GM23338 (cell line): ENCODE measurements around the gene GPATCH1. TPM values are rescaled to one million over a fixed set of nuclear protein-coding genes. Genes with fewer than 3 reads are reported as not detected.

Source experiments
- ATAC-seq: fragments of 200-7000 bp; cut with Tn5 transposase; 3 replicates; pipeline ENCODE4 v1.9.1; 2020
- DNase-seq: peaks from one replicate; pipeline ENCODE4 v3.0.0-alpha.2; 2015; ENCODE audit warnings: low spot score
- H2AFZ ChIP-seq: fragments of 200-600 bp; sonication (generic); 2 replicates; pipeline ENCODE4 v1.8.0; 2016; ENCODE audit warnings: antibody characterized with exemption, mild to moderate bottlenecking, moderate library complexity
- H3F3A ChIP-seq: fragments of 200-600 bp; sonication (generic); replicated peaks from 2 replicates; pipeline ENCODE4 v1.8.0; 2017; ENCODE audit warnings: antibody characterized with exemption, mixed run types, low read depth
- H3K27ac ChIP-seq: fragments of 200-600 bp; sonication (generic); 2 replicates; pipeline ENCODE4 v1.6.1; 2016; ENCODE audit warnings: low read depth
- H3K27me3 ChIP-seq: fragments of 200-600 bp; sonication (generic); 2 replicates; pipeline ENCODE4 v1.8.0; 2016; ENCODE audit warnings: mild to moderate bottlenecking, mixed run types, moderate library complexity; ENCODE audit not compliant: insufficient read depth
- H3K36me3 ChIP-seq: fragments of 200-600 bp; sonication (generic); 2 replicates; pipeline ENCODE4 v1.8.0; 2016; ENCODE audit warnings: mild to moderate bottlenecking; ENCODE audit not compliant: insufficient read depth
- H3K4me1 ChIP-seq: fragments of 200-600 bp; sonication (generic); 2 replicates; pipeline ENCODE4 v1.8.0; 2016; ENCODE audit warnings: mild to moderate bottlenecking, moderate library complexity; ENCODE audit not compliant: insufficient read depth
- H3K4me2 ChIP-seq: fragments of 200-600 bp; sonication (generic); 2 replicates; pipeline ENCODE4 v1.7.1; 2017; ENCODE audit warnings: mixed run types
- H3K4me3 ChIP-seq: fragments of 200-600 bp; sonication (generic); 2 replicates; pipeline ENCODE4 v1.6.1; 2016; ENCODE audit warnings: mixed run types
- H3K79me2 ChIP-seq: fragments of 200-600 bp; sonication (generic); replicated peaks from 2 replicates; pipeline ENCODE4 v1.8.0; 2017; ENCODE audit warnings: mild to moderate bottlenecking; ENCODE audit not compliant: insufficient read depth
- H3K9me2 ChIP-seq: fragments of 200-600 bp; sonication (generic); 2 replicates; pipeline ENCODE4 v1.8.0; 2017; ENCODE audit not compliant: insufficient read depth
- H4K20me1 ChIP-seq: fragments of 200-600 bp; sonication (generic); replicated peaks from 2 replicates; pipeline ENCODE4 v1.8.0; 2017; ENCODE audit warnings: mild to moderate bottlenecking; ENCODE audit not compliant: insufficient read depth
- H3K27ac Mint-ChIP-seq: 2 replicates; pipeline ENCODE4 v1.8.0; 2020; ENCODE audit warnings: inconsistent platforms, mild to moderate bottlenecking, moderate library complexity, mixed read lengths
- H3K27me3 Mint-ChIP-seq: 3 replicates; pipeline ENCODE4 v1.8.0; 2022; ENCODE audit warnings: low read depth, mild to moderate bottlenecking, moderate library complexity, mixed read lengths, inconsistent platforms; ENCODE audit not compliant: insufficient read depth, poor library complexity
- H3K36me3 Mint-ChIP-seq: 3 replicates; pipeline ENCODE4 v1.8.0; 2021; ENCODE audit warnings: low read depth, mild to moderate bottlenecking, inconsistent platforms, moderate library complexity, mixed read lengths
- H3K4me1 Mint-ChIP-seq: 3 replicates; pipeline ENCODE4 v1.8.0; 2020; ENCODE audit warnings: mild to moderate bottlenecking, inconsistent platforms, mixed read lengths
- H3K4me3 Mint-ChIP-seq: 3 replicates; pipeline ENCODE4 v1.8.0; 2021; ENCODE audit warnings: moderate library complexity, mild to moderate bottlenecking, inconsistent platforms, mixed read lengths
- H3K9me3 Mint-ChIP-seq: 3 replicates; pipeline ENCODE4 v1.8.0; 2020; ENCODE audit warnings: moderate library complexity, mild to moderate bottlenecking, inconsistent platforms, mixed read lengths
- CREB1 ChIP-seq: fragments of 250-450 bp; sonication (Bioruptor Pico); IDR thresholded peaks from 2 replicates; pipeline ENCODE4 v1.5.0; 2020; ENCODE audit warnings: low read depth, mild to moderate bottlenecking, moderate library complexity
- CTCF ChIP-seq, 2 experiments: fragments of 200-600 bp in 1 of 2; sonication (generic) in 1 of 2; conservative IDR thresholded peaks; 2 replicates each; pipeline versions ENCODE4 v1.5.1 to v1.6.1; 2016 to 2017; ENCODE audit warnings: antibody characterized with exemption in 2 of 2, low read depth in 2 of 2, mild to moderate bottlenecking in 2 of 2, moderate library complexity in 1 of 2
- EZH2 ChIP-seq: fragments of 200-600 bp; sonication (generic); IDR thresholded peaks from one replicate; pipeline ENCODE4 v1.8.0; 2017; ENCODE audit warnings: antibody characterized with exemption, mild to moderate bottlenecking, low read depth; ENCODE audit not compliant: unreplicated experiment
- EZH2phosphoT487 ChIP-seq: fragments of 200-600 bp; sonication (generic); IDR thresholded peaks from one replicate; pipeline ENCODE4 v1.8.1; 2018; ENCODE audit warnings: antibody characterized with exemption; ENCODE audit not compliant: unreplicated experiment
- STAT1 ChIP-seq: IDR thresholded peaks from one replicate; pipeline ENCODE4 v1.6.1; 2016; ENCODE audit warnings: antibody characterized with exemption; ENCODE audit not compliant: unreplicated experiment
- ZNF331 ChIP-seq: fragments of 250-450 bp; sonication (Bioruptor Pico); IDR thresholded peaks from 2 replicates; pipeline ENCODE4 v1.5.0; 2020; ENCODE audit warnings: low read depth, mild to moderate bottlenecking, moderate library complexity
- polyA plus RNA-seq: library from polyadenylated mRNA; unstranded; fragments of >200 nt; fragmentation: Nextera tagmentation; extraction: Ambion mirVana; gene quantifications from 2 replicates; pipeline ENCODE4 v1.2.1, GENCODE V29; 2016
- total RNA-seq: library from RNA; depleted of rRNA; stranded (reverse); fragments of >200 nt; shearing (Covaris generic); gene quantifications from 2 replicates; pipeline ENCODE4 v1.2.3, GENCODE V29; 2014
- TF ChIP-seq, protein P1 (sequence below): IDR thresholded peaks from 2 replicates; pipeline ENCODE4 v1.6.1; 2016; ENCODE audit warnings: antibody characterized with exemption
- TF ChIP-seq, protein P2 (sequence below): fragments of 250-450 bp; sonication (Bioruptor Pico); IDR thresholded peaks from 2 replicates; pipeline ENCODE4 v1.5.0; 2020; ENCODE audit warnings: mild to moderate bottlenecking, moderate library complexity

Gene GPATCH1
- total and polyA plus RNA-seq, 2 experiments from 2014 or later = 12.0 to 13.6 TPM

GRCh38 chr19:33047422-33047821, 33.6 kb upstream of the GPATCH1 start (continued):
- TF ChIP-seq, protein P1, sequence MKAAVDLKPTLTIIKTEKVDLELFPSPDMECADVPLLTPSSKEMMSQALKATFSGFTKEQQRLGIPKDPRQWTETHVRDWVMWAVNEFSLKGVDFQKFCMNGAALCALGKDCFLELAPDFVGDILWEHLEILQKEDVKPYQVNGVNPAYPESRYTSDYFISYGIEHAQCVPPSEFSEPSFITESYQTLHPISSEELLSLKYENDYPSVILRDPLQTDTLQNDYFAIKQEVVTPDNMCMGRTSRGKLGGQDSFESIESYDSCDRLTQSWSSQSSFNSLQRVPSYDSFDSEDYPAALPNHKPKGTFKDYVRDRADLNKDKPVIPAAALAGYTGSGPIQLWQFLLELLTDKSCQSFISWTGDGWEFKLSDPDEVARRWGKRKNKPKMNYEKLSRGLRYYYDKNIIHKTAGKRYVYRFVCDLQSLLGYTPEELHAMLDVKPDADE = no peak
- TF ChIP-seq EZH2phosphoT487 = no peak

DNA sequence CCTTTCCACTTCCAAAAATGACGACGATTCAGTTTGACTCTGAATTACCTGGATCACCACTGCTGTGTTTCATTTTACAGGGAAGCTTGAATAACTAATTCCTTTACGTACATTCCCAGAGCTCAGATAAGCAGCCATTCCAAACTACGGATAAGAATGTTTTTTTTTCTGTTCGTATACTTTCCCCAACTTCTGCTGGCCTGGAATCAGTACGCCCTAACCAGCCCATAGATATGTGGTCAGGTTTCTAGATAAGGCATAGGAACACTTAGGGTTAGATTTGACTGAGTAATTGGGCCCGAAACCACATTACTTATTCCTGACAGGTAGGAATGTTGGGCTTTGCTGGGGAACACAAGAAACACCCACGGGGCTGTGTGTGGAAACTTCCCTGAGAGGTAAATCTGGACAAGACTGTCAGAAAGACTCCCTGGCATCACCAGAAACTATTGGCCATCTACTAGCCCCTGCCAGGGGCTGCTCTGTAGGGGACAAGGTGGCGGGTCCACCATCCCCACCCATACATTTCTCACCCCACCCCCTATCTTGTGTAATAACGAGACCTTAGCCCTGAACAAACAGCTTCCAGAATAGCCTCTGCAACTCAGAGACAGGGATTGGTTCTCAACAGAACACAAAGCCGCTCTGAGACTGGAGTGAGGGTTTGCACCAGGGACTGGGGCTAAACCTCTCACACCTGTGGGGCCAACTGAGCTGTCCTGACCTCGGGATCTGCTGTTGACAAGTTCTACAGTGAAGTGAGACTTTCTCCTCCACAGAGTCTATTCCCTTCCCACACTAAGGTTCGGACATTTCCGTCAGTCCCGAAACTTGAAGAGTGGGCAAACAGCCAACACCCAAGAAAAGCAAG, 31.9 kb upstream of the GPATCH1 start:
- Histone ChIP-seq H3K36me3 (no peaks in the 10 kb centered on the region), H3K27ac (no peak overlapping the region; the same call in 1 of the 2 replicates), H3K27me3 (no peaks in the 10 kb centered on the region), H2AFZ (no peak overlapping the region), H3K4me1 (no peaks in the 10 kb centered on the region), H3K79me2 (peaks cover 39% of the 10 kb centered on the region), H3K4me3 (no peak overlapping the region), H3K4me2 (no peak overlapping the region), H3K9me2 (no peaks in the 10 kb centered on the region), H4K20me1 (peaks cover 9% of the 10 kb centered on the region), H3F3A (no peaks in the 10 kb centered on the region)
- peaks cover 16% of the 10 kb centered on the region; the same call in 2 of the 3 replicates for H3K36me3 Mint-ChIP-seq
- no peak for ATAC-seq
- H3K9me3 Mint-ChIP-seq = no peaks in the 10 kb centered on the region
- DNase-seq = no peak
- no peak overlapping the region for H3K4me3 Mint-ChIP-seq
- peak overlapping the region; percentile 79 for H3K27ac Mint-ChIP-seq
- peaks cover 24% of the 10 kb centered on the region for H3K4me1 Mint-ChIP-seq
- H3K27me3 Mint-ChIP-seq = peaks cover 9% of the 10 kb centered on the region
- no peak for TF ChIP-seq EZH2
- TF ChIP-seq CTCF (conservative IDR thresholded peaks at IDR 0.05; ENCODE audit: low read depth in 2 of 2) = no peak
- no peak for TF ChIP-seq STAT1
- no peak for TF ChIP-seq CREB1 (CRISPR knock-in tag)
- no peak for TF ChIP-seq ZNF331 (CRISPR knock-in tag)
- TF ChIP-seq, protein P2, sequence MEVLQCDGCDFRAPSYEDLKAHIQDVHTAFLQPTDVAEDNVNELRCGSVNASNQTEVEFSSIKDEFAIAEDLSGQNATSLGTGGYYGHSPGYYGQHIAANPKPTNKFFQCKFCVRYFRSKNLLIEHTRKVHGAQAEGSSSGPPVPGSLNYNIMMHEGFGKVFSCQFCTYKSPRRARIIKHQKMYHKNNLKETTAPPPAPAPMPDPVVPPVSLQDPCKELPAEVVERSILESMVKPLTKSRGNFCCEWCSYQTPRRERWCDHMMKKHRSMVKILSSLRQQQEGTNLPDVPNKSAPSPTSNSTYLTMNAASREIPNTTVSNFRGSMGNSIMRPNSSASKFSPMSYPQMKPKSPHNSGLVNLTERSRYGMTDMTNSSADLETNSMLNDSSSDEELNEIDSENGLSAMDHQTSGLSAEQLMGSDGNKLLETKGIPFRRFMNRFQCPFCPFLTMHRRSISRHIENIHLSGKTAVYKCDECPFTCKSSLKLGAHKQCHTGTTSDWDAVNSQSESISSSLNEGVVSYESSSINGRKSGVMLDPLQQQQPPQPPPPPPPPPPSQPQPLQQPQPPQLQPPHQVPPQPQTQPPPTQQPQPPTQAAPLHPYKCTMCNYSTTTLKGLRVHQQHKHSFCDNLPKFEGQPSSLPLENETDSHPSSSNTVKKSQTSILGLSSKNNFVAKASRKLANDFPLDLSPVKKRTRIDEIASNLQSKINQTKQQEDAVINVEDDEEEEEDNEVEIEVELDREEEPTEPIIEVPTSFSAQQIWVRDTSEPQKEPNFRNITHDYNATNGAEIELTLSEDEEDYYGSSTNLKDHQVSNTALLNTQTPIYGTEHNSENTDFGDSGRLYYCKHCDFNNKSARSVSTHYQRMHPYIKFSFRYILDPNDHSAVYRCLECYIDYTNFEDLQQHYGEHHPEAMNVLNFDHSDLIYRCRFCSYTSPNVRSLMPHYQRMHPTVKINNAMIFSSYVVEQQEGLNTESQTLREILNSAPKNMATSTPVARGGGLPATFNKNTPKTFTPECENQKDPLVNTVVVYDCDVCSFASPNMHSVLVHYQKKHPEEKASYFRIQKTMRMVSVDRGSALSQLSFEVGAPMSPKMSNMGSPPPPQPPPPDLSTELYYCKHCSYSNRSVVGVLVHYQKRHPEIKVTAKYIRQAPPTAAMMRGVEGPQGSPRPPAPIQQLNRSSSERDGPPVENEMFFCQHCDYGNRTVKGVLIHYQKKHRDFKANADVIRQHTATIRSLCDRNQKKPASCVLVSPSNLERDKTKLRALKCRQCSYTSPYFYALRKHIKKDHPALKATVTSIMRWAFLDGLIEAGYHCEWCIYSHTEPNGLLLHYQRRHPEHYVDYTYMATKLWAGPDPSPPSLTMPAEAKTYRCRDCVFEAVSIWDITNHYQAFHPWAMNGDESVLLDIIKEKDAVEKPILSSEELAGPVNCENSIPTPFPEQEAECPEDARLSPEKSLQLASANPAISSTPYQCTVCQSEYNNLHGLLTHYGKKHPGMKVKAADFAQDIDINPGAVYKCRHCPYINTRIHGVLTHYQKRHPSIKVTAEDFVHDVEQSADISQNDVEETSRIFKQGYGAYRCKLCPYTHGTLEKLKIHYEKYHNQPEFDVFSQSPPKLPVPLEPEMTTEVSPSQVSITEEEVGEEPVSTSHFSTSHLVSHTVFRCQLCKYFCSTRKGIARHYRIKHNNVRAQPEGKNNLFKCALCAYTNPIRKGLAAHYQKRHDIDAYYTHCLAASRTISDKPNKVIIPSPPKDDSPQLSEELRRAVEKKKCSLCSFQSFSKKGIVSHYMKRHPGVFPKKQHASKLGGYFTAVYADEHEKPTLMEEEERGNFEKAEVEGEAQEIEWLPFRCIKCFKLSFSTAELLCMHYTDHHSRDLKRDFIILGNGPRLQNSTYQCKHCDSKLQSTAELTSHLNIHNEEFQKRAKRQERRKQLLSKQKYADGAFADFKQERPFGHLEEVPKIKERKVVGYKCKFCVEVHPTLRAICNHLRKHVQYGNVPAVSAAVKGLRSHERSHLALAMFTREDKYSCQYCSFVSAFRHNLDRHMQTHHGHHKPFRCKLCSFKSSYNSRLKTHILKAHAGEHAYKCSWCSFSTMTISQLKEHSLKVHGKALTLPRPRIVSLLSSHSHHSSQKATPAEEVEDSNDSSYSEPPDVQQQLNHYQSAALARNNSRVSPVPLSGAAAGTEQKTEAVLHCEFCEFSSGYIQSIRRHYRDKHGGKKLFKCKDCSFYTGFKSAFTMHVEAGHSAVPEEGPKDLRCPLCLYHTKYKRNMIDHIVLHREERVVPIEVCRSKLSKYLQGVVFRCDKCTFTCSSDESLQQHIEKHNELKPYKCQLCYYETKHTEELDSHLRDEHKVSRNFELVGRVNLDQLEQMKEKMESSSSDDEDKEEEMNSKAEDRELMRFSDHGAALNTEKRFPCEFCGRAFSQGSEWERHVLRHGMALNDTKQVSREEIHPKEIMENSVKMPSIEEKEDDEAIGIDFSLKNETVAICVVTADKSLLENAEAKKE (CRISPR knock-in tag) = no peak
